Neural cell (in vitro differentiated cells): ENCODE results near the gene TAC4. TPM values are rescaled to one million over a fixed set of nuclear protein-coding genes. Genes with fewer than 3 reads are reported as not detected.

Source experiments
- H2AFZ ChIP-seq: fragments of 200-600, 300-800 bp; sonication (generic), shearing (Covaris generic); 2 replicates; pipeline ENCODE4 v1.6.0; 2014; ENCODE audit warnings: low read depth, mild to moderate bottlenecking, antibody characterized with exemption, low read length, moderate library complexity
- H3F3A ChIP-seq: fragments of 200-600 bp; shearing (Covaris generic); 2 replicates; pipeline ENCODE4 v1.6.1; 2016; ENCODE audit warnings: mild to moderate bottlenecking, moderate library complexity, mixed read lengths, antibody characterized with exemption, low read length; ENCODE audit not compliant: insufficient read depth, poor library complexity, severe bottlenecking
- H3K27ac ChIP-seq: fragments of 200-600, 300-800 bp; sonication (generic), shearing (Covaris generic); 2 replicates; pipeline ENCODE4 v1.5.1; 2014; ENCODE audit warnings: mild to moderate bottlenecking, low read length, moderate library complexity
- H3K27me3 ChIP-seq: fragments of 300-800, 200-600 bp; sonication (generic), shearing (Covaris generic); 2 replicates; pipeline ENCODE4 v1.6.0; 2014; ENCODE audit warnings: mild to moderate bottlenecking, low read depth, low read length, moderate library complexity; ENCODE audit not compliant: insufficient read depth
- H3K36me3 ChIP-seq: fragments of 300-800, 200-600 bp; sonication (generic), shearing (Covaris generic); 2 replicates; pipeline ENCODE4 v1.5.1; 2014; ENCODE audit warnings: mild to moderate bottlenecking, antibody characterized with exemption, low read length, moderate library complexity; ENCODE audit not compliant: insufficient read depth
- H3K4me2 ChIP-seq: fragments of 300-800, 200-600 bp; sonication (generic), shearing (Covaris generic); 2 replicates; pipeline ENCODE4 v1.6.0; 2014; ENCODE audit warnings: mild to moderate bottlenecking, low read length
- H3K4me3 ChIP-seq: fragments of 300-800, 200-600 bp; sonication (generic), shearing (Covaris generic); 2 replicates; pipeline ENCODE4 v1.5.1; 2014; ENCODE audit warnings: mild to moderate bottlenecking, low read length, moderate library complexity
- H3K79me2 ChIP-seq: fragments of 200-600 bp; shearing (Covaris generic); replicated peaks from 2 replicates; pipeline ENCODE4 v1.6.0; 2014; ENCODE audit warnings: mild to moderate bottlenecking, low read length, moderate library complexity; ENCODE audit not compliant: insufficient read depth
- H3K9ac ChIP-seq: fragments of 300-800, 200-600 bp; sonication (generic), shearing (Covaris generic); 2 replicates; pipeline ENCODE4 v1.6.1; 2016; ENCODE audit warnings: mild to moderate bottlenecking, low read length, mixed read lengths
- H3K9me2 ChIP-seq: fragments of 200-600 bp; shearing (Covaris generic); 2 replicates; pipeline ENCODE4 v1.6.1; 2016; ENCODE audit warnings: mild to moderate bottlenecking, low read length, mixed read lengths; ENCODE audit not compliant: insufficient read depth
- H3K9me3 ChIP-seq: fragments of 200-600, 300-800 bp; sonication (generic), shearing (Covaris generic); 2 replicates; pipeline ENCODE4 v1.6.1; 2016; ENCODE audit warnings: mild to moderate bottlenecking, mixed run types, low read length, moderate library complexity, mixed read lengths
- H4K20me1 ChIP-seq: fragments of 200-600 bp; shearing (Covaris generic); 2 replicates; pipeline ENCODE4 v1.6.1; 2016; ENCODE audit warnings: mild to moderate bottlenecking, mixed run types; ENCODE audit not compliant: insufficient read depth
- EP300 ChIP-seq: fragments of 450-650 bp; conservative IDR thresholded peaks from 2 replicates; pipeline ENCODE4 v1.6.1; 2014; ENCODE audit warnings: antibody characterized with exemption, mild to moderate bottlenecking, moderate library complexity; ENCODE audit not compliant: poor library complexity, severe bottlenecking
- EZH2 ChIP-seq: fragments of 200-600, 300-800 bp; shearing (Covaris generic), sonication (generic); IDR thresholded peaks from 2 replicates; pipeline ENCODE4 v1.6.1; 2014; ENCODE audit warnings: antibody characterized with exemption, low read length, borderline replicate concordance, mild to moderate bottlenecking; ENCODE audit not compliant: insufficient read depth, poor library complexity, severe bottlenecking
- MXI1 ChIP-seq: fragments of 450-650 bp; conservative IDR thresholded peaks from 2 replicates; pipeline ENCODE4 v1.6.1; 2014; ENCODE audit warnings: antibody characterized with exemption, mild to moderate bottlenecking; ENCODE audit not compliant: poor library complexity, severe bottlenecking
- POLR2AphosphoS5 ChIP-seq: IDR thresholded peaks from 2 replicates; pipeline ENCODE4 v1.6.1; 2012
- RAD21 ChIP-seq: fragments of 450-650 bp; conservative IDR thresholded peaks from 2 replicates; pipeline ENCODE4 v1.6.1; 2014; ENCODE audit warnings: antibody characterized with exemption, mild to moderate bottlenecking, moderate library complexity
- REST ChIP-seq: IDR thresholded peaks from 2 replicates; pipeline ENCODE4 v1.6.1; 2012; ENCODE audit warnings: borderline replicate concordance
- SMC3 ChIP-seq: fragments of 450-650 bp; conservative IDR thresholded peaks from 2 replicates; pipeline ENCODE4 v1.6.1; 2014; ENCODE audit warnings: antibody characterized with exemption, mild to moderate bottlenecking, moderate library complexity; ENCODE audit not compliant: poor library complexity
- TAF1 ChIP-seq: IDR thresholded peaks from 2 replicates; pipeline ENCODE4 v1.6.1; 2012; ENCODE audit warnings: low read depth
- polyA plus RNA-seq: library from polyadenylated mRNA; depleted of rRNA; stranded (reverse); fragments of >200 nt; gene quantifications from 2 replicates; pipeline ENCODE4 v1.2.3, GENCODE V29; 2014
- TF ChIP-seq, protein P1 (sequence below): fragments of 450-650 bp; IDR thresholded peaks from 2 replicates; pipeline ENCODE4 v1.5.1; 2014; ENCODE audit warnings: antibody characterized with exemption, mild to moderate bottlenecking, moderate library complexity; ENCODE audit not compliant: poor library complexity, severe bottlenecking

Gene TAC4
- polyA plus RNA-seq, 1 donor from 2014 or later, result not detected

DNA sequence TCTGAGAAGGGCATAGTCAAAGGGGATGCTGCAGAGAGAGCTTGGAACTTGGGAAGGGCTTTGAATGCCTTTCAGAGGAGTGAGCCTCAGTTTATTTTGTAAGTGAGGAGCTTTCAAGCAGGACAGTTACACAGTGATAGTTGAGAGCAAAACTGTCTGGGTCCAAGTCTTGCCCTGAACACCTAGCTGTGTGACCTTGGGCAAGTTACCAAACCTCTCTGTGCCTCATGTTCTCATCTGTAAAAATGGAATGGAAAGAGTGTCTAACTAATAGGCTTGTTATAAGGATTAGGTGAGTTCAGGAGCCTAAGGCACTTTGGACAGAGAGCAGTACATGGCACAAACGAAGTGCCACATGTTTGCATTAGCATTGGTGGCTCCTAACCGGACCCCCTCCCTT, 27.0 kb upstream of the TAC4 start:
- H3K9ac ChIP-seq, result no peak overlapping the region
- no peak for TF ChIP-seq RAD21
- TF ChIP-seq EZH2, result no peak
- no peak for TF ChIP-seq MXI1
- TF ChIP-seq TAF1, result no peak
- no peak overlapping the region for H2AFZ ChIP-seq
- H3K79me2 ChIP-seq, result no peaks in the 10 kb centered on the region
- H4K20me1 ChIP-seq, result no peaks in the 10 kb centered on the region
- H3K9me3 ChIP-seq, result no peaks in the 10 kb centered on the region
- no peaks in the 10 kb centered on the region for H3K27me3 ChIP-seq
- no peak overlapping the region for H3K4me3 ChIP-seq
- H3K36me3 ChIP-seq, result no peaks in the 10 kb centered on the region
- no peaks in the 10 kb centered on the region for H3F3A ChIP-seq
- H3K9me2 ChIP-seq, result no peaks in the 10 kb centered on the region
- H3K4me2 ChIP-seq, result no peak overlapping the region
- no peak overlapping the region for H3K27ac ChIP-seq

DNA sequence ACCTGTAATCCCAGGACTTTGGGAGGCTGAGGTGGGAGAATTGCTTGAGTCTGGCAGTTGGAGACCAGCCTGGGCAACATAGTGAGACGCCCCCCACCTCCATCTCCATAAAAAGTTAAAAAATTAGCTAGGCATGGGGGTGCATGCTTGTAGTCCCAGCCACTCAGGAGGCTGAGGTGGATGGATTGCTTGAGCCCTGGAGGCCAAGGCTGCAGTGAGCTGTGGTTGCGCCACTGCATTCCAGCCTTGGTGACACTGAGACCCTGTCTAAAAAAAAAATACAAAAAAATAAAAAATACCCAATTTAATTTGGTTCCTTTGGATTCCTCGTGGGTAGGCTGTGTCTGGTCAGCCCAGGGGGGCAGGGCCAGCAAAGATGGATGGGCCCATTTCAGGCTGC, 26.1 kb upstream of the TAC4 start:
- H3K79me2 ChIP-seq, result no peaks in the 10 kb centered on the region
- no peak overlapping the region for H3K9ac ChIP-seq
- H3K27ac ChIP-seq, result no peak overlapping the region
- no peak overlapping the region for H3K4me3 ChIP-seq
- H3K4me2 ChIP-seq, result no peak overlapping the region
- TF ChIP-seq MXI1 (no peak), POLR2AphosphoS5 (no peak), TAF1 (no peak), EZH2 (no peak), RAD21 (no peak), EP300 (no peak), REST (no peak), SMC3 (no peak)
- TF ChIP-seq, protein P1, sequence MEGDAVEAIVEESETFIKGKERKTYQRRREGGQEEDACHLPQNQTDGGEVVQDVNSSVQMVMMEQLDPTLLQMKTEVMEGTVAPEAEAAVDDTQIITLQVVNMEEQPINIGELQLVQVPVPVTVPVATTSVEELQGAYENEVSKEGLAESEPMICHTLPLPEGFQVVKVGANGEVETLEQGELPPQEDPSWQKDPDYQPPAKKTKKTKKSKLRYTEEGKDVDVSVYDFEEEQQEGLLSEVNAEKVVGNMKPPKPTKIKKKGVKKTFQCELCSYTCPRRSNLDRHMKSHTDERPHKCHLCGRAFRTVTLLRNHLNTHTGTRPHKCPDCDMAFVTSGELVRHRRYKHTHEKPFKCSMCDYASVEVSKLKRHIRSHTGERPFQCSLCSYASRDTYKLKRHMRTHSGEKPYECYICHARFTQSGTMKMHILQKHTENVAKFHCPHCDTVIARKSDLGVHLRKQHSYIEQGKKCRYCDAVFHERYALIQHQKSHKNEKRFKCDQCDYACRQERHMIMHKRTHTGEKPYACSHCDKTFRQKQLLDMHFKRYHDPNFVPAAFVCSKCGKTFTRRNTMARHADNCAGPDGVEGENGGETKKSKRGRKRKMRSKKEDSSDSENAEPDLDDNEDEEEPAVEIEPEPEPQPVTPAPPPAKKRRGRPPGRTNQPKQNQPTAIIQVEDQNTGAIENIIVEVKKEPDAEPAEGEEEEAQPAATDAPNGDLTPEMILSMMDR, result no peak
- no peaks in the 10 kb centered on the region for H3K9me2 ChIP-seq
- no peaks in the 10 kb centered on the region for H3K27me3 ChIP-seq
- H3K36me3 ChIP-seq, result no peaks in the 10 kb centered on the region
- no peaks in the 10 kb centered on the region for H4K20me1 ChIP-seq
- no peaks in the 10 kb centered on the region for H3K9me3 ChIP-seq
- no peak overlapping the region for H2AFZ ChIP-seq
- H3F3A ChIP-seq, result no peaks in the 10 kb centered on the region
